Measurements from ENCODE around the gene RNF115. TPM values are rescaled to one million over a fixed set of nuclear protein-coding genes. Genes with fewer than 3 reads are reported as not detected.
A peak's percentile ranks its signal among the peaks of the same experiment; 100 is the strongest.
"Not testable (repeated sequence)": the region's sequence is repeated elsewhere in the genome, so short reads cannot be mapped to it uniquely, and the experiment has no call there.

RNF115 gene
- total RNA-seq, 2 donors from 2014 or later: 42.8 to 44.6 TPM

DNA sequence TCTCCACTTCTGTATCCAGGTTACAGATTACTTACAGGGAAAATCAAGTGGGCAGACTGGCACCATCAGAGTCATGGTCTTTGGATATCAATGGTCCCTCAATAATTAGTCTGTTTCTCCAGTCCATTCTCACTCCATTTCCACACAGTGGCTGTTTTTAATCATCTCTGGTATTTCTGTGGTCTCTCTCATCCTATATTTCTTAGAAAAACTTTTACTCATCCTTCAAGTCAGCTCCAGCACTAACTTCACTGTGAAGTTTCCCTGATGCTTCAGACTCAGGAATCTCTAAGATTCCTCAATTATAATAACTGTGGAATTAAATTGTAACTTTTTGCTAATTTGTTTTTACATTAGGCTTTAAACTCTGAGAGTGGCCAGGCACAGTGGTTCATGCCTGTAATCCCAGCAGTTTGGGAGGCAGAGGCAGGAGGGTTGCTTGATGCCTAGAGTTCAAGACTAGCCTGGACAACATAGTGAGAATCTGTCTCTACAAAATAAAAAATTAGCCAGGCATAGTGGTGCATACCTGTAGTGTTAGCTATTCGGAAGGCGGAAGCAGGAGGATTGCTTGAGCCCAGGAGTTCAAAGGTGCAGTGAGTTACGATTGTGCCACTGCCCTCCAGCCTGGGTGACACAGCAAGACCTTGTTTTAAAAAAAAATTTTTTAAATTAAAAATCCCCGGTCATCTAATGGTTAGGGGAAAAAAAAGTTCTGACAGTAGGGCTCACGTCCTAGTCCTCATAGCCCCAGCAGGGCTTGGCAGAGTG, 94.0 kb downstream of the RNF115 start:
- no peak overlapping the region for H3K27ac ChIP-seq
- DNase-seq (ENCODE audit: low spot score): no peak
- H3K36me3 ChIP-seq: no peaks in the 10 kb centered on the region
- H3K27me3 ChIP-seq: no peaks in the 10 kb centered on the region
- TF ChIP-seq CTCF (IDR thresholded peaks at IDR 0.05): no peak
- no peak overlapping the region for H3K4me3 ChIP-seq
- H3K4me1 ChIP-seq: no peaks in the 10 kb centered on the region
- H3K9me3 ChIP-seq: no peaks in the 10 kb centered on the region

DNA sequence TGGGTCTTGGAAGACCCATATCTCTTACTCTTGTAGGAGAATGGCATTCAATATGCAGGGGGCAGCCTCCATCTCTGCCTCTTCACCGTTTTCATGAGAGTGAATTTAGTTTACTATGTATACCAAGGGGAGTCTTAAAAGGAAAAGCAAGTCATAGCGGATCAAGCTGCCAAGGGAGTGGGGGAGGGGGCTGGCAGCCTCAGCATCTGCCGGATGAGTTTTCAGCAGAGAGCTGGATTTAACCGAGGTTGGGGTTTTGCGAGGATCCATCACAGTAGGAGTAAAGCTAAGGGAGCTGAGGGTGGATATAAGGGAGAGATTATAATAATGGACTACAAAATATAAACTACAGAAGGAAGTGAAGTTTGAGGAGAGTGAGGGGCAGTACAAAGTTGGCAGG, 94.7 kb downstream of the RNF115 start:
- H3K27me3 ChIP-seq: no peaks in the 10 kb centered on the region
- H3K4me1 ChIP-seq: no peaks in the 10 kb centered on the region
- H3K27ac ChIP-seq: no peak overlapping the region
- no peak overlapping the region for H3K4me3 ChIP-seq
- DNase-seq (ENCODE audit: low spot score): no peak
- no peaks in the 10 kb centered on the region for H3K36me3 ChIP-seq
- H3K9me3 ChIP-seq: no peaks in the 10 kb centered on the region
- no peak for TF ChIP-seq CTCF (IDR thresholded peaks at IDR 0.05)

DNA sequence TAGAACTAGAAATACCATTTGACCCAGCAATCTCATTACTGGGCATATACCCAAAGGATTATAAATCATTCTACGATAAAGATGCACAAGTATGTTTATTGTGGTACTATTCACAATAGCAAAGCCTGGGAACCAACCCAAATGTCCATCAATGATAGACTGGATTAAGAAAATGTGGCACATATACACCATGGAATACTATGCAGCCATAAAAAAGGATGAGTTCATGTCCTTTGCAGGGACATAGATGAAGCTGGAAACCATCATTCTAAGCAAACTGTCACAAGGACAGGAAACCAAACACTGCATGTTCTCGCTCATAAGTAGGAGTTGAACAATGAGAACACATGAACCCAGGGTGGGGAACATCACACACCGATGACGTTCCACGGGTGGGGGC, 97.7 kb downstream of the RNF115 start:
- not testable (repeated sequence) for H3K36me3 ChIP-seq; H3K27me3 ChIP-seq; DNase-seq (ENCODE audit: low spot score)

DNA sequence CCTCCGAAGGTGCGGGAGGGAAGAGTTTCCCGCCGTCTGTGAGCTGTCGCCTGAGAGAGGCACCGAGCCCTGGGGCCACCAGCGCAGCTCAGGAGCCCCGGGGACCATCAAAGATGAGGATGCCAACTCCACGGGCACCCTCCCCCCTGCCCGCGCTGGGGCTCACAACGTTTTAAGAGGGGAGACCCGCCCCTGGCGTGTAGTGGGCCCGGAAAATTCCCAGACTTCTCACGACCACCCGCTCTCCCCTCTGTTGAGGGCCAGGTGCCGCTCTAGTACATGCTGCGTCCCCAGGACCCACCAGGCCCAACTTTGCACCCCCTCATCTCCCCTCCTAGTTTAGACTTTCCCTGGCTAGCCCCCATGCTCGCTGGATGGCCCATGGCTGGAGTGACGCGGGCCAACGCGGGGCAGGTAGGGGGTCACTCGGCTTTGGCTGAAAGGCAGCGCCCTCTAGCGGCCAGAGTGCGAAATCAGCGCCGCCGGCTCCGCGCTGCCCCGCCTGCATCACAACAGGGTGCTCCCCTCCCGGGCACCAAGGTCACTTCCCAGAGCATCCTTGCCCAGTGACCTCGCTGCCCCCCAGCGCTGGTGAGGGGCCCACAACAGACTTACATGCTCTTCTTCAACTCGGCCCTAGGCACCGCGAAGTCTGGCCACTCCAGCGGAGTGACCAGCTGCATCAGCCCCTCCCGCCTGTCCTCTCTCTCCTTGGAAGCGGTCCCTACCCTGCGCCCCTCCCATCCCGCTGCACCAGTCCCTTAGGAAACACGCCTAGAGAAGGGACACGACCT, 102.8 kb downstream of the RNF115 start:
- peak; percentile 92 to 98 for TF ChIP-seq CTCF (IDR thresholded peaks at IDR 0.05)
- H3K27ac ChIP-seq: no peak overlapping the region
- H3K4me3 ChIP-seq: peak overlapping the region; percentile 2 to 37
- no peaks in the 10 kb centered on the region for H3K36me3 ChIP-seq
- no peaks in the 10 kb centered on the region for H3K27me3 ChIP-seq
- H3K9me3 ChIP-seq: no peaks in the 10 kb centered on the region
- H3K4me1 ChIP-seq: peaks cover 0 to 14% of the 10 kb centered on the region in 2 donors
- peak; percentile 71 for DNase-seq (ENCODE audit: low spot score)

More for the DNA sequence above, 97.7 kb downstream of the RNF115 start:
- H3K9me3 ChIP-seq, H3K4me3 ChIP-seq, H3K27ac ChIP-seq, H3K4me1 ChIP-seq: not testable (repeated sequence)

DNA sequence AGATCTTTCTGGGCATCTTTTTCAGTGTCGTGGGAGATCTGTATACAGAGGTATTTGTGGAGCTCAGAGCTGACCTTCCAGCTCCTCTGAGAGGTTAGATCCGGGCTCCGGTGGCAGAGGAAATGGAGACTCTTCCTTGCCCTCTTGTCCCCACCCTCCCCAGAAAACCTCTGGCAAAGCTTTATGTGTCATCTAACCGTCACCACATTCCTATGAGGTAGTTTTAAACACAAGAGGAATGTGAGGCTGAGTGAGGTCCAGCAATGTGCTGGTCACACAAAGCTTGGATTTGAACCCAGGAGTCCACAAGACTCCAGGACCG, 103.4 kb downstream of the RNF115 start:
- H3K36me3 ChIP-seq: no peaks in the 10 kb centered on the region
- no peak overlapping the region for H3K27ac ChIP-seq
- DNase-seq (ENCODE audit: low spot score): no peak
- TF ChIP-seq CTCF (IDR thresholded peaks at IDR 0.05): no peak
- peaks cover 0 to 14% of the 10 kb centered on the region in 2 donors for H3K4me1 ChIP-seq
- no peak overlapping the region for H3K4me3 ChIP-seq
- H3K27me3 ChIP-seq: no peaks in the 10 kb centered on the region
- H3K9me3 ChIP-seq: no peaks in the 10 kb centered on the region

DNA sequence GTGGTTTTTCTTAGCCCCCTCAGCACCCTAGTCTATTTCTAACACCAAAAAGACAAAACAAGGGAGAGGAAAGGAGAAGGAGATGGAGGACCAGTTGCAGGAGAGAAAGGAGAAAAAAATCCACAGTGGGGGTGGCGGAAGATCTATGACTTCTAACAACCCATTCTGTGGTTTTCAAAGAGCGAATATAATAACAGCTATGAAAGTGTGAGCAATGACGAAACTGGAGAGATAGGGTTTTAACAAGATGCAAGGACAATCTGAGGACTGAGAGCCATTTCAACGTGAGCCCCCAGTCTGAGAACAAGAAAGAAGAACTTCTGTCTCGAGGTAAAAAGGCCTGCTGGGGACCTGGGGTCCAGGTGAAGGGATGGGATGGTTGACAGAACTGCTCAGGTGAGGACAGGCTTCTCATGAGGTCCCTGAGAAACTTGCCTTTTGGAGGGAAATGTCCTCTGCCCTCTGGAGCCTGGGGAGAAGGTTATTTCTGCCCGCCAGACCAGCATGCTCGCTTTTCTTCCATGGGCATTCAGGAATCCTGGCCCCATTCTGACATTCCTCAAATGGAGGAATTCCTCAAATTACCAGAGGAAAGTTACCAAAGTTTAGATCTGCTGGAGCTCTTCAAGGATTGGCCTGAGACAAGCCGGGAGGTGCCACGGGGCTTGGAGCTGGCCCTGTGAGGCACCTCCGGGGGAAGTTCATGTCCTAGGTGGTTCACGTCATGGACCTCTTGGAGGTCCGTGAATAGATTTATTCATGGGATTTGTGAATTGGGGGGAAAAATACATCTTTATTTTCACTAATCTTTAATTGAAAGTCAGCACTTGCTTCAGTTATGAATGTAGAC, 104.4 kb downstream of the RNF115 start, which contains the start of gene CD160:
Gene CD160 (plus strand): TSS at position 270 of the 850 bp plus-strand sequence. CDS start 8,829 bp downstream, outside the sequence.
- Histone ChIP-seq H3K4me1 (peaks cover 0 to 18% of the 10 kb centered on the region in 2 donors), H3K36me3 (no peaks in the 10 kb centered on the region), H3K9me3 (no peaks in the 10 kb centered on the region), H3K27me3 (no peaks in the 10 kb centered on the region), H3K4me3 (no peak within 1 kb of the TSS), H3K27ac (no peak within 1 kb of the TSS)
- DNase-seq (ENCODE audit: low spot score): no peak
- TF ChIP-seq CTCF (IDR thresholded peaks at IDR 0.05): no peak

DNA sequence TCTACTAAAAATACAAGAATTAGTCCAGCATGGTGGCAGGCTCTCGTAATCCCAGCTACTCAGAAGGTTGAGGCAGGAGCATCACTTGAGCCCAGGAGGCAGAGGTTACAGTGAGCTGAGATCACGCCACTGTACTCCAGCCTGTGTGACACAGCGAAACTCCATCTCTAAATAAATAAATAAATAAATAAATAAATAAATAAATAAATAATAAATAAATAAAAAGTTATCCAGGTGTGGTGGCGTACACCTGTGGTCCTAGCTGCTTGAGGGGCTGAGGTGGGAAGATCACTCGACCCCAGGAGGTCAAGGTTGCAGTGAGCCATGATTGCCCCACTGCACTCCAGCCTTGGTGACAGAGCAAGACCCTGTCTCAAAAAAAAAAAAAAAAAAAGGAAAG, 105.4 kb downstream of the RNF115 start:
- DNase-seq (ENCODE audit: low spot score); H3K36me3 ChIP-seq; H3K27me3 ChIP-seq; H3K9me3 ChIP-seq; H3K27ac ChIP-seq; H3K4me3 ChIP-seq: not testable (repeated sequence)
- H3K4me1 ChIP-seq: peaks cover 0 to 23% of the 10 kb centered on the region in 2 donors

Data from right atrium auricular region (tissue), 2 donors.